ENCODE results near the gene CD81. TPM values are rescaled to one million over a fixed set of nuclear protein-coding genes. Genes with fewer than 3 reads are reported as not detected.

CD81 gene
- total RNA-seq, 2 experiments from 2014 or later, result 181 to 183 TPM

DNA sequence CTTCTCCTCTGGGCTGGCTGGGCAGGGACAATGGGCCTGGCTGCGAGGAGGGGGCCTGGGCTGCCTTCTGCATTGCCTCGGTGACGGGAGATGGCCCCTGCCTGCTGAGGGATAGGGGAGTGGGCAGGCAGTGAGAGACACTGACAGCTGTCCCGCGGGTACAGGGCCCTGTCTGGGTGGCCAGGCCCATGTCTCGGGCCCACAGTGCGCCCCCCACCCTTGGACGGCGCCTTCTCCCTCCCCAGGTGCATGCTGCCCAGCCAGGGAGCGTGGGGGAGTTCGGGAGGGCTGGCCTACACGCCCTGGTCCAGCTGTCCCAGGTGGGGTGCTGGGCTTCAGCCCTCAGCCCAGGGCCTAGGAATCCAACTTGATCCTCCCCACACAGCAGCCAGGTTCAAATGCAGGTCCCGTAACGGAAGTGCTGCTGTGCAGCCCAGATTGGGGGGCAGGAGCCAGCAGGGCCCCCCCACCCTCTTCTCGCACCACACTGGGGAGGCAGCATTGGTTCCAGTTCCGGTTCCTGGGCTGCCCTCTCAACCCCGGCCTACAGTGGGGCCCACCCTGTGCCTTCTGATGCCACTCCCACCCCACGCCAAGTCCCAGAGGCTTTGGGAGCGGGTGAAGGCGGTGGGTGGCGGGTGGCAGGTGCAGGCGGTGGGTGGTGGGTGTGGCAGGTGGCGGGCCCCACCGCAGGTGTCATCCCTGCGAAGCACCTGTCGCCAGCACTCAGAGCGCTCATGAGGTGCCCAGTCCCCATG, 16.2 kb downstream of the CD81 start:
- Mint-ChIP-seq H3K4me1 (ENCODE audit: low read depth) (peaks cover 13% of the 10 kb centered on the region), H3K36me3 (ENCODE audit: low read depth) (peaks cover 16% of the 10 kb centered on the region), H3K4me3 (no peak overlapping the region), H3K9me3 (no peaks in the 10 kb centered on the region), H3K27me3 (no peaks in the 10 kb centered on the region), H3K27ac (no peak overlapping the region)
- intact Hi-C loops (cut with DNase I, micrococcal nuclease), result loop anchor here in 1 of 2 experiments (10.0 kb wide), 1 partner anchor 538 kb away; the partner anchor contains the start of gene LSP1
- DNase-seq, result no peak
- TF ChIP-seq, protein P1, sequence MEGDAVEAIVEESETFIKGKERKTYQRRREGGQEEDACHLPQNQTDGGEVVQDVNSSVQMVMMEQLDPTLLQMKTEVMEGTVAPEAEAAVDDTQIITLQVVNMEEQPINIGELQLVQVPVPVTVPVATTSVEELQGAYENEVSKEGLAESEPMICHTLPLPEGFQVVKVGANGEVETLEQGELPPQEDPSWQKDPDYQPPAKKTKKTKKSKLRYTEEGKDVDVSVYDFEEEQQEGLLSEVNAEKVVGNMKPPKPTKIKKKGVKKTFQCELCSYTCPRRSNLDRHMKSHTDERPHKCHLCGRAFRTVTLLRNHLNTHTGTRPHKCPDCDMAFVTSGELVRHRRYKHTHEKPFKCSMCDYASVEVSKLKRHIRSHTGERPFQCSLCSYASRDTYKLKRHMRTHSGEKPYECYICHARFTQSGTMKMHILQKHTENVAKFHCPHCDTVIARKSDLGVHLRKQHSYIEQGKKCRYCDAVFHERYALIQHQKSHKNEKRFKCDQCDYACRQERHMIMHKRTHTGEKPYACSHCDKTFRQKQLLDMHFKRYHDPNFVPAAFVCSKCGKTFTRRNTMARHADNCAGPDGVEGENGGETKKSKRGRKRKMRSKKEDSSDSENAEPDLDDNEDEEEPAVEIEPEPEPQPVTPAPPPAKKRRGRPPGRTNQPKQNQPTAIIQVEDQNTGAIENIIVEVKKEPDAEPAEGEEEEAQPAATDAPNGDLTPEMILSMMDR (IDR thresholded peaks at IDR 0.05), result no peak
- Histone ChIP-seq H3K4me1 (ENCODE audit: insufficient read depth, low read length) (peaks cover 38% of the 10 kb centered on the region), H3K27me3 (ENCODE audit: control insufficient read depth in 1 of 2, insufficient read depth in 2 of 2, low read length in 2 of 2) (no peaks in the 10 kb centered on the region), H3K36me3 (ENCODE audit: insufficient read depth, low read length) (peaks cover 64% of the 10 kb centered on the region), H3K4me3 (ENCODE audit: low read length) (no peak overlapping the region), H3K9me3 (ENCODE audit: control insufficient read depth in 1 of 2, insufficient read depth in 1 of 2, low read length in 2 of 2) (no peaks in the 10 kb centered on the region), H3K27ac (ENCODE audit: low read depth in 1 of 2, low read length in 2 of 2) (no peak overlapping the region)
- no peak for ATAC-seq (ENCODE audit: poor library complexity)
- CTCF ChIA-PET, result no interaction called here
- POLR2A ChIA-PET, result no interaction called here

DNA sequence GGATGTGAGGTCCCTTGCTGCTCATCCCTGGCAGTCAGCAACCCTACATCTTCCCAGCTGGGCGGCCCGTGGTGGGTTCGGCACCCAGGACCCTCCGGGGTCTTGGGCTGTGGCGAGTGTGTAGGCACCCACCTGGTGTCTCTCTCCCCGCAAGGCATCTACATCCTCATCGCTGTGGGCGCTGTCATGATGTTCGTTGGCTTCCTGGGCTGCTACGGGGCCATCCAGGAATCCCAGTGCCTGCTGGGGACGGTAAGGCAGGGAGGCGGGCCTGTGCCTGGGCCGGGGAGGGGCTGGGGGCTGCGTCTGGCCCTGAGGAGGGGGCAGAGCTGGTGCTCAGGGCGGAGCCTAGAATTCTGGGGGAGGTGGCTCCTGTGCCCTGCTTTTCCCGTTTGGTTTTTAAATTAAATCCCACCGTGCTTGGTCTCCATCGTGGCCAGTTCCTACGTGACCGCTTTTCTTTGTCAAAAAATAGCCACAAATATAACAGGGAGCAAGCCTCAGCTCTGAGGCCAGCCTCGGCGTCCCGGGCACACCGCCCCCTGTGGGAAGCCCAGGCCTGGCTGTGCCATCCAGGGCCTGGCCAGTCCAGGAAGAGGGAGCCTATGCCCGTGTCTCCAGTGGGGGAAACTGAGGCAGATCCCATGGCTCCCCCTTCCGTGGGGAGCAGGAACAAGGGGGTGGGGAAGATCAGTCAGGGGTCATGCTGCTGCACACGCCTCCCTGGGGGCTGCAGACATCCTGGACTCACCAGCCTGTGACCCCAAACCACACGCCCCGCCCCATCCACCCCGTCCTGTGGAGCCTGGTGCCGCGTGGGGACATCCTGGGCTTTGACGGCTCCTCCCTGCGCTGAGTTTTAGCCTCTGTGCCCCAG, 17.1 kb downstream of the CD81 start:
- ATAC-seq (ENCODE audit: poor library complexity) (no peak), DNase-seq (peak in 1 of 14 experiments; percentile 44)
- Mint-ChIP-seq H3K9me3 (no peaks in the 10 kb centered on the region), H3K27ac (no peak overlapping the region), H3K4me3 (no peak overlapping the region), H3K36me3 (ENCODE audit: low read depth) (peaks cover 13% of the 10 kb centered on the region), H3K4me1 (ENCODE audit: low read depth) (peaks cover 10% of the 10 kb centered on the region), H3K27me3 (no peaks in the 10 kb centered on the region)
- H3K27ac ChIP-seq (ENCODE audit: low read depth in 1 of 2, low read length in 2 of 2), result no peak overlapping the region
- H3K4me1 ChIP-seq (ENCODE audit: insufficient read depth, low read length), result peaks cover 33% of the 10 kb centered on the region
- TF ChIP-seq, protein P1 (IDR thresholded peaks at IDR 0.05), result no peak
- no peaks in the 10 kb centered on the region for H3K9me3 ChIP-seq (ENCODE audit: control insufficient read depth in 1 of 2, insufficient read depth in 1 of 2, low read length in 2 of 2)
- no peak overlapping the region for H3K4me3 ChIP-seq (ENCODE audit: low read length)
- no peaks in the 10 kb centered on the region for H3K27me3 ChIP-seq (ENCODE audit: control insufficient read depth in 1 of 2, insufficient read depth in 2 of 2, low read length in 2 of 2)
- ChIA-PET CTCF (no interaction called here), POLR2A (no interaction called here)
- intact Hi-C loops (cut with DNase I, micrococcal nuclease), result loop anchor here in 1 of 2 experiments (10.0 kb wide), 1 partner anchor 539 kb away; the partner anchor contains the start of gene LSP1
- peaks cover 59% of the 10 kb centered on the region for H3K36me3 ChIP-seq (ENCODE audit: insufficient read depth, low read length)

DNA sequence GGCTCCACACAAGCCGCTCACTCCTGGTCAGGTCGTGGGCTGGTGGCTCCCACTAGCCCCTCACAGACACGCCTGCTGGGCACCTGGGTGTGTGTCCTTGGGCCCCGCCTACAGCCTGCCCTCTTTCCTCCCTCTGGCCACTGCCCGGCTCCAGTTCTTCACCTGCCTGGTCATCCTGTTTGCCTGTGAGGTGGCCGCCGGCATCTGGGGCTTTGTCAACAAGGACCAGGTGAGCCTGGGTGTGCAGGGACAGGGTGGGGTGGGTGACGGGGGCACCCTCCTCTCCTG, 17.7 kb downstream of the CD81 start:
- TF ChIP-seq, protein P1 (IDR thresholded peaks at IDR 0.05), result no peak
- Mint-ChIP-seq H3K27ac (no peak overlapping the region), H3K4me3 (no peak overlapping the region), H3K36me3 (ENCODE audit: low read depth) (peaks cover 7% of the 10 kb centered on the region), H3K9me3 (no peaks in the 10 kb centered on the region), H3K4me1 (ENCODE audit: low read depth) (peaks cover 8% of the 10 kb centered on the region), H3K27me3 (no peaks in the 10 kb centered on the region)
- DNase-seq (no peak), ATAC-seq (ENCODE audit: poor library complexity) (no peak)
- no peak overlapping the region for H3K27ac ChIP-seq (ENCODE audit: low read depth in 1 of 2, low read length in 2 of 2)
- intact Hi-C loops (cut with DNase I, micrococcal nuclease), result loop anchor here in 1 of 2 experiments (10.0 kb wide), 1 partner anchor 540 kb away; the partner anchor contains the start of gene LSP1
- H3K27me3 ChIP-seq (ENCODE audit: control insufficient read depth in 1 of 2, insufficient read depth in 2 of 2, low read length in 2 of 2), result no peaks in the 10 kb centered on the region
- peaks cover 59% of the 10 kb centered on the region for H3K36me3 ChIP-seq (ENCODE audit: insufficient read depth, low read length)
- no peaks in the 10 kb centered on the region for H3K9me3 ChIP-seq (ENCODE audit: control insufficient read depth in 1 of 2, insufficient read depth in 1 of 2, low read length in 2 of 2)
- no peak overlapping the region for H3K4me3 ChIP-seq (ENCODE audit: low read length)
- POLR2A ChIA-PET, result no interaction called here
- CTCF ChIA-PET, result no interaction called here
- peaks cover 33% of the 10 kb centered on the region for H3K4me1 ChIP-seq (ENCODE audit: insufficient read depth, low read length)
